ENCODE data around the gene C17orf113.
"Not testable (repeated sequence)": the region's sequence is repeated elsewhere in the genome, so short reads cannot be mapped to it uniquely, and the experiment has no call there.

The C17orf113 gene

DNA sequence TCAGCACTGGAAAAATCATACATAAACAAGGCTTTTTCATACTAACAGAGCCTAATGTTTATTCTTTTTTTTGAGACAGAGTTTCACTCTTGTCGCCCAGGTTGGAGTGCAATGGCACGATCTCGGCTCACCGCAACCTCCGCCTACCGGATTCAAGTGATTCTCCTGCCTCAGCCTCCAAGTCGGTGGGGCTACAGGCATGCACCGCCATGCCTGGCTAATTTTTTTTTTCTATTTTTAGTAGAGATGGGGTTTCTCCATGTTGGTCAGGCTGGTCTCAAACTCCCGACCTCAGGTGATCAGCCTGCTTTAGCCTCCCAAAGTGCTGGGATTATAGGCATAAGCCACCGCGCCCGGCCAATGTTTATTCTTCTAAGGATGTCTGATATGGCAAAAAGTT, 36.7 kb downstream of the C17orf113 start:
- DNase-seq, result not testable (repeated sequence)

DNA sequence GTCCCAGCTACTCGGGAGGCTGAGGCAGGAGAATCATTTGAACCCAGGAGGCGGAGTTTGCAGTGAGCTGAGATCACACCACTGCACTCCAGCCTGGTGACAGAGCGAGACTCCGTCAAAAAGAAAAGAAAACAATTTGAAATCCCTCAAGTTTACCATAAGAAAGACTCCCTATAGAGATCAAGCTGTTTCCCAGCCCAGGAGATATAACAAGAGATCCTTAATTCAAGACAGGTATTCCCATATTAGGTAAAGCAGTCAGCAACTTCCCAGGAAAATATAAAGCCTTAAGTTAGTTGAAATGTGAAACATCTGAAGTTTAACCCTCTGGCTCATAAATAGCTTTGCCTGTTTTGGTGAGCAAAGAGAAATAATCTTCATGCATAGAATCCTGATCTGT, 38.0 kb downstream of the C17orf113 start:
- DNase-seq, result not testable (repeated sequence)

DNA sequence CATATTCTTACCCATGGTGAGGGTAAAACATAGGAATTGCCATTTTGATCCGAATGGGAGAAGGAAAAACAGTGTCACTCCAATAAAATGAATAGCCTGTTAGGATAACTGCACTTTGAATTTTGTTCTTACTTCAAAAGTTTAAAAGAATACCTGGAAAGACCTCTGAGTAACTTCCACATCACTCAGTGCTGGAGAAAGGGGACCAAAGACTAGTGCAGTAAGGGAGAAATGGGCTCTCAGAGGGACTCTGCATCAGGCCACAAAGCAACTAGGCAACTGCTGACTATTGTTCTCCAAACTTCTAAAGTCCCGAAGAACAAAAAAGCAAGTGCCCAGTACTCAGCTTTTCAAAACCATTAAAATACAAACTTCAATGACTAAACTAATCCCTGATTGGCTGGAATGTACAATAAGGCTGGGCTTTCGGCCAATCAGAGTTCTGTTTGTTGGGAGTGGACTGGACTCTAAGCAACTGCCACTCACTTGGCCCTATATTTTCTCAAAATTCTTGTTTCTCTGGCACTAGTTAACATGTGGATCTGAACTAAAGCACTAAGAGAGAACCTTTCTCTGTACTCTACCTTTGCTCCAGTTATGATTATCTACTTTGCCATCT, 39.4 kb downstream of the C17orf113 start:
- DNase-seq, result no peak

GRCh38 chr17:42010266-42010680, 40.1 kb downstream of the C17orf113 start:
- not testable (repeated sequence) for DNase-seq

- DNase-seq, result no peak
Observed at GRCh38 chr17:42009170-42009569, 41.2 kb downstream of the C17orf113 start.

GRCh38 chr17:42005166-42005565, 45.2 kb downstream of the C17orf113 start:
- no peak for DNase-seq

- no peak for DNase-seq
Observed at GRCh38 chr17:42002792-42003301, 47.6 kb downstream of the C17orf113 start.

GRCh38 chr17:42002175-42002791, 48.1 kb downstream of the C17orf113 start:
- no peak for DNase-seq

- DNase-seq, result no peak
Observed at GRCh38 chr17:42001729-42002128, 48.7 kb downstream of the C17orf113 start.

DNA sequence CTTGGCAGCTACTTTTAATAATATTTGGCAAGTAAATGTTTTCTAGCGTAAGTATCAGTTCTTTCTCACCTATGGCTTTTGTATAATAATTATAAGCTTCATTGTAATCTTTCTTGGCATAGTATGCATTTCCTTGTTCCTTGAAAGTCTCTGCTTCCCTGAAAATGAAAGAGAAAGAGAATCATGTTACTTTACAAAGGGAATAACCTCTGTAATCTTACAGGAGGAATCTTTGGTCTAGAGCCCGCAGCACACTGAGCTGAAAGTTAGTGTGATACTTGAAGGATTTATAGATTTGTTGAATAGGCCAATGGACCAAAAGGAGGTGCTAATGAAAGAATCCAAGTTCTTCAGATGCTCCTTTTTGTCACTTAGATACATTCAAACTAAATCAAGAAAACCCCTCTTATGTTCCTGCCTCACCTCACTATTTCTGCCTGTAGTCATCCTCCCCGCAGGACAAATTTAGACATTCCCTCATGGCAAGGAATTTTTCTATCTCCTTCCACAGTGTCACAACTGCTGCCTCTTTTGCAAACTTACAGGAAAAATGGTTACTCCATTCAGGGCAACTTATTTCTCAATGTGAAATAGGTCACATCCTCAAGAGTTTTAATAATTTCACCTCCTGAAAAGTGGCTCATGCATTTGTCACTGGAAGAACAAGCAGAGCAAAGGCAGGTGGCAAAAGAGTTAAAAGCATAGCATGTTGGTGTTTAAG, 49.8 kb downstream of the C17orf113 start:
- DNase-seq, result no peak

DNA sequence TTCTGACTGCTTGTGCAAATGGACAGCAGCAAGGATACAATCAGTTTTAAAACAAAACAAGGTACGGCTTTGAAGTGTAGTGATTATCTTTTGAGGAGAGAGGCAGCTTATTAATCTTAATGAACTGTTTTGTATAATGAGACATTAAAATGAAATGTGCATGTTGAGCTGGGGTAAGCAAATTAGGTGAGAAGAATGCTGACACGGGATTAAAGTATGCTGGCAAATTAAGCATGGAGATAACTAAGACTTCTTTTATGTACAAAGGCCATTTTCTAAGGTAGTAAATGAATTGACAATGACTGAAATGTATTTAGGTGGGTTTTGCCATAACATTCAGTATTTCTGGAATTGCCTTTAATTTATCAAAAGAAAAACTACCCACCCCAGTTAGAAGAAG, 51.9 kb downstream of the C17orf113 start:
- no peak for DNase-seq

DNA sequence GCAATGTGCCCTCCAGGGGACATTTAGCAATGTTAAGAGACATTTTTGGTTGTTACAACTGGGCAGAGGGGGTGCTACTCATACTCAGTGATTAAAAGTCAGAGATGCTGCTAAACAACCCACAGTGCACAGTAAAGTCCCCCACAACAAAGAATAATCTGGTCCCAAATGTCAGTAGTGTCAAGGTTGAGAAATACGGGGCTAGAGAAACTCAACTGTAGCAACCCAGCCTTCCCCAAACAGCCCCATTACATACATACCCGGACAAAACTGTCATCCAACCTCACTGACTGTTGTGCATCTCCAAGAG, 53.6 kb downstream of the C17orf113 start:
- no peak for DNase-seq

DNA sequence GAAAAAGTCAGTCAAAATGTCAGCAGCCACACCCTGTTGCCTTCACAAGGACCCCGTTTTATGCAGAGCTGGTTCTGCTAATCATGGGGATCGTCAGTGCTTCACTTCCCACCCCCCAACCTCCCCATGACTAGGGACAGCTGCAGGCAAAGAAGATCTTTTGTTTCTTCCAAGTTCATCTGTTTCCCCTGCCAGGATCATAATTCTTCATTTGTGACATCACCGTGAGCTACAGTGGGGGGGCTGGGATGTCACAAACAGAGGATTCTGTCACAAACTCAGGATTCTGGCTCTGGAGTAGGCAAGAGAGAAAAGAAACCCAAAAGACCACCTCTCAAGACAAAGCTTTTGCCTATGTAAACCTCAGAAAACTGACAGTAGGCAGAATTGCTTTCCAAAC, 57.8 kb downstream of the C17orf113 start:
- no peak for DNase-seq

GRCh38 chr17:41989702-41990419, 60.5 kb downstream of the C17orf113 start:
- no peak for DNase-seq

- DNase-seq, result no peak
Observed at GRCh38 chr17:41988418-41988817, 62.0 kb downstream of the C17orf113 start.
